Ascending aorta (tissue), 2 donors: ENCODE results near the gene C1QC. TPM values are rescaled to one million over a fixed set of nuclear protein-coding genes. Genes with fewer than 3 reads are reported as not detected.

ENCODE experiments used
- DNase-seq, 2 donors: peaks; one replicate each; pipeline ENCODE4 v3.0.0-alpha.2; 2019; ENCODE audit warnings: low spot score in 2 of 2
- H3K27ac ChIP-seq, 2 donors: fragments of 200-600 bp; sonication (generic); one replicate each; pipeline ENCODE4 v1.5.1; 2016 to 2017; ENCODE audit warnings: mild to moderate bottlenecking in 1 of 2
- H3K27me3 ChIP-seq: fragments of 200-600 bp; sonication (generic); one replicate; pipeline ENCODE4 v1.5.1; 2017
- H3K36me3 ChIP-seq, 2 donors: fragments of 200-600 bp; sonication (generic); one replicate each; pipeline ENCODE4 v1.5.1; 2016
- H3K4me1 ChIP-seq, 2 donors: fragments of 200-600 bp; sonication (generic); one replicate each; pipeline ENCODE4 v1.5.1; 2016 to 2017; ENCODE audit warnings: mild to moderate bottlenecking in 1 of 2
- H3K4me3 ChIP-seq, 2 donors: fragments of 200-600 bp; sonication (generic); one replicate each; pipeline ENCODE4 v1.5.1; 2016 to 2017; ENCODE audit warnings: mild to moderate bottlenecking in 1 of 2
- H3K9me3 ChIP-seq, 2 donors: fragments of 200-600 bp; sonication (generic); one replicate each; pipeline ENCODE4 v1.5.1; 2016
- intact Hi-C: fragments of 100-400 bp; cut with DNase I; formaldehyde crosslinking; loops from one replicate; pipeline ENCODE4 v1.15.1; 2023
- total RNA-seq: library from RNA; depleted of rRNA; stranded (reverse); fragments of >200 nt; gene quantifications from one replicate; pipeline ENCODE4 v1.1.0, GENCODE V29; 2016
- TF ChIP-seq, protein P1 (sequence below), 3 experiments: fragments of 200-600 bp in 2 of 3; fragments of 450-650 bp in 1 of 3; sonication (generic) in 2 of 3; IDR thresholded peaks; one replicate each; pipeline ENCODE4 v1.5.1; 2016 to 2019; ENCODE audit warnings: antibody characterized with exemption in 3 of 3, mild to moderate bottlenecking in 1 of 3, moderate library complexity in 1 of 3

The C1QC gene
- total RNA-seq, 1 donor from 2014 or later = 350 TPM

DNA sequence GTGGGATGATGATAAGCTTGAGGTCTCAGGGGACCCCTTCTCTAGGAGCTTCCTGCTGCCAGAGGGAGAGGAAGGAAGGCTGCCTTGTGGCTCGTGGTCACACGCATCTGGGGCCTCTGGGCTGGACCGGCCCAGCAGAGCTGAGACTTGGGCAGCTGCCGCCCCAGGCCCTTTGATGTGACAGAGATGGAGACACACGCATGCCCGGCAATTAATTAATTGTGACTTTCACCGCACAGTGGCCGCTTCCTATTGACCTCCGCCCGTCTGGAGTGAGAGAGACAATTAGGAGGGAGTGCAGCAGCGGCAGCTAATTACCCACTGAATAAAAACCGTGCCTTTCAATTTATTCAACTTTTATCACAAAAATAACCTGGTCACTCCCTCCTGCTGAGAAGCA lies 23.6 kb upstream of the C1QC start:
- peaks cover 3% of the 10 kb centered on the region for H3K27me3 ChIP-seq
- no peaks in the 10 kb centered on the region for H3K4me1 ChIP-seq
- DNase-seq = no peak
- TF ChIP-seq, protein P1, sequence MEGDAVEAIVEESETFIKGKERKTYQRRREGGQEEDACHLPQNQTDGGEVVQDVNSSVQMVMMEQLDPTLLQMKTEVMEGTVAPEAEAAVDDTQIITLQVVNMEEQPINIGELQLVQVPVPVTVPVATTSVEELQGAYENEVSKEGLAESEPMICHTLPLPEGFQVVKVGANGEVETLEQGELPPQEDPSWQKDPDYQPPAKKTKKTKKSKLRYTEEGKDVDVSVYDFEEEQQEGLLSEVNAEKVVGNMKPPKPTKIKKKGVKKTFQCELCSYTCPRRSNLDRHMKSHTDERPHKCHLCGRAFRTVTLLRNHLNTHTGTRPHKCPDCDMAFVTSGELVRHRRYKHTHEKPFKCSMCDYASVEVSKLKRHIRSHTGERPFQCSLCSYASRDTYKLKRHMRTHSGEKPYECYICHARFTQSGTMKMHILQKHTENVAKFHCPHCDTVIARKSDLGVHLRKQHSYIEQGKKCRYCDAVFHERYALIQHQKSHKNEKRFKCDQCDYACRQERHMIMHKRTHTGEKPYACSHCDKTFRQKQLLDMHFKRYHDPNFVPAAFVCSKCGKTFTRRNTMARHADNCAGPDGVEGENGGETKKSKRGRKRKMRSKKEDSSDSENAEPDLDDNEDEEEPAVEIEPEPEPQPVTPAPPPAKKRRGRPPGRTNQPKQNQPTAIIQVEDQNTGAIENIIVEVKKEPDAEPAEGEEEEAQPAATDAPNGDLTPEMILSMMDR (IDR thresholded peaks at IDR 0.05) = no peak
- no peak overlapping the region for H3K27ac ChIP-seq
- H3K9me3 ChIP-seq = no peaks in the 10 kb centered on the region
- intact Hi-C loops = no loop called here
- H3K36me3 ChIP-seq = no peaks in the 10 kb centered on the region
- H3K4me3 ChIP-seq = no peak overlapping the region

DNA sequence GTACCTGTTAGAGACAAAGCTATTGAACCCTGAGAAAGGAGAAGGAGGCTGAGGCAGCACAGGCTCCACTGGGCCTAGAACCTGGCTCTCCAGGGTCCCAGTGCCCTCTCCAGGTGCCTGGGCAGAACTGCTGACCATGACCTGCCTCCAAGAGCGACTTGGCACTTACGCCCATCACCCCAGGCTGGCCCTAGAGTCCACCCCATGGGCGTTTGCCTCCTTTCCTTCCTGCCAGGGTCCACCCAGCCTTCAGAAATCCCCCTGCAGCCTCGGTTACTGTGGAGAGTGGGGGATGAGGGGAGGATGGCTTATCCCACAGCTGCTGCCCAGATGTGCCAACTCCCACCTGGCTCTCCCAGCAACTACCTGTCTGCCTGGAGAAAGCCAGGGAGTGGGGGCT lies 21.7 kb upstream of the C1QC start:
- no peaks in the 10 kb centered on the region for H3K36me3 ChIP-seq
- no peaks in the 10 kb centered on the region for H3K4me1 ChIP-seq
- H3K27me3 ChIP-seq = peaks cover 3% of the 10 kb centered on the region
- no peak for DNase-seq
- no peaks in the 10 kb centered on the region for H3K9me3 ChIP-seq
- intact Hi-C loops = no loop called here
- H3K4me3 ChIP-seq = no peak overlapping the region
- no peak overlapping the region for H3K27ac ChIP-seq
- TF ChIP-seq, protein P1 (IDR thresholded peaks at IDR 0.05) = no peak

DNA sequence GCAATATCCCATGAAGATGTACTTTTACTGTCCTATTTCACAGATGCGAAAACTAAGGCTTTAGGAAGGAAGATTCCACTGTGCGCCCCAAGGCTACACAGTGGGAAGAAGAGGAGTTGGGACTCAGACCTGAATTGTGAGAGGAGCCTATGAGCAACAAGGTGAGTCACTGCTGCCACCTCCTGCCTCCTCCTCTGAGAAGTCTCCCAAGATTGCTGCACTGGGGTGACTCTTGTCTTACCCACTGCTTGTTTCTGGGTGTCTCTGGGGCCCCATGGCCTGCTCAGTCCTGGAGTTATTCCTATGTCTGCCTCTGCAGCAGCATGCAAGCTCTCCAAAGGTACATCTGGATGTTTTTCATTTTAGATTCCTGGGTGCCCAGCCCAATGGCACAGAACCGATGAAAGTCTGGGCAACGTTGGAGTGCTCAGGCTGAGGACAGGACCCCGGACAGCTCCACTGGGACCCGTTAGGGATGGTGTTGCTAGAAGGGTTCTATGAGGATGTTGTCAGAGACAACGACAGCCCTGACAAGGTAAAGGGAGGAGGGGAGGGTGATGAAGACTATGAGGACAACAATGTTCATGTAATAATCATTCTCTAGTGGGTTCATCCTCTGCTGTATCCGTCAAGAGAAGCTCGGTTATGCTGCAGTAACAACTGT lies 18.0 kb upstream of the C1QC start:
- no peak for DNase-seq
- TF ChIP-seq, protein P1 (IDR thresholded peaks at IDR 0.05) = no peak
- H3K27me3 ChIP-seq = peaks cover 3% of the 10 kb centered on the region

DNA sequence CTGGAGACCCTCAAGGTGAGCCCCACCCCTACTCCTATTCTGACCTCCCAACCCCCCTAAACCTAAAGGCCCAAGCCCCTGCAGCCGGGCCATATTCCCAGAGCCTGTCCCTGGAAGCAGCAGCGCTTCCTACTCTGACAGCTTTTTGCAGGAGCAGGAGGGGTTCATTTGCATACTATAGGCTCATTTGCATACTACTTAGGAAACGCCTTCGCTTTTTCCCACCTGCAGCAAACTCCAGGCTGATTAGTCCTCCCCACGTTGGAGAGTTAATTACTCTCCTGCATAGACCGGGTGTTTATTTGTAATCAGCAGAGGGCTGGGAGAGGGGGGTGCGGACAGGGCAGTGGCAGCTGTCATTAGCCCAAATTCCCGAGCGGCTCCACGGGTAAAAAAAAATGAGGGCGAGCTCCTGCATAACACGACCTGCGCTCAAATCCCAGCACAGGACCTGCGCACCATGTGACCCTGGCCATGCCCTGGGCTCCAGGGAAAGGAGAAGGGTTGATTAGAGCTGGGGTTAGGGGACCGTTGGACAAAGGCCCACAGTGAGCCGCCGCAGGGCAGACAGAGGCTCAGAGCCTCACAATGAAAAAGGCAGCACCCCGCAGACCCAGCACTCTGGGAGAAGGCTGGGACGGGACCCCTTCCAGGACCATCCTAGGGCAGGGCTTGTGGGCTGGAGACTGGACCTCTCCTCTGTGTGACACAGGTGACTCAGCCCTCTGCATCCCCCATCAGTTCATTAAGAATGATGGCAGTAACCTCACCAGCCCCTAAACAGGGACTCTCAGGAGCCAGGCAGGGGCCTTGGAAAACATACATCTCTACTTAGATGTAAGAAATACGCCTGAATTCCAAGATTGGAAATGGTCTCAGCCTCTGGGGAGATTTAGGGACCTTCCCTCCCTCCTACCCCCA lies 16.9 kb upstream of the C1QC start:
- H3K36me3 ChIP-seq = no peaks in the 10 kb centered on the region
- H3K4me1 ChIP-seq = no peaks in the 10 kb centered on the region
- DNase-seq = no peak
- H3K27me3 ChIP-seq = peaks cover 3% of the 10 kb centered on the region
- H3K27ac ChIP-seq = no peak overlapping the region
- no peak overlapping the region for H3K4me3 ChIP-seq
- TF ChIP-seq, protein P1 (IDR thresholded peaks at IDR 0.05) = no peak
- intact Hi-C loops = no loop called here
- no peaks in the 10 kb centered on the region for H3K9me3 ChIP-seq

More for the DNA sequence above, 18.0 kb upstream of the C1QC start:
- intact Hi-C loops = no loop called here
- H3K4me1 ChIP-seq = no peaks in the 10 kb centered on the region
- no peaks in the 10 kb centered on the region for H3K9me3 ChIP-seq
- no peaks in the 10 kb centered on the region for H3K36me3 ChIP-seq
- H3K4me3 ChIP-seq = no peak overlapping the region
- H3K27ac ChIP-seq = no peak overlapping the region

DNA sequence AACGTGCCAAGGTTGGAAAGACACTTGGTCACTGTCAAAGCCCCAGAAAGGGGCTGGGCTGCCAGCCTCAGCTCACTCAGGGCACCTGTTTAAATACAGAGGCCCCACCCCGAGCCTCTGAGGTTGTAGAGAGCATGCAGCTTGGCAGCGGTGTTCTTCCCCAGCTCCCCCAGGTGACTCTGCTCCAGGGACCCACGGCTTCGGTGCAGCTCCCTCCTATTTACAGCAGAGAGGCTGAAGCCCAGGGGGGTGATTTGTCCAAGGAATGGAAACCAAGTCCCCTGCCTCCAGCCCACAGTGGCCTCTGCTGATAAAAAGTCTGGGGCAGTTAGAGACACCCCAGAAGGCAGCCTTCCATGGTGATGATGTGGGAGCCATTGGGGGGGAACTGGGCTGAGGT lies 16.1 kb upstream of the C1QC start:
- Histone ChIP-seq H3K9me3 (no peaks in the 10 kb centered on the region), H3K27me3 (peaks cover 3% of the 10 kb centered on the region), H3K27ac (no peak overlapping the region), H3K4me3 (no peak overlapping the region), H3K4me1 (no peaks in the 10 kb centered on the region), H3K36me3 (no peaks in the 10 kb centered on the region)
- intact Hi-C loops = no loop called here
- DNase-seq = no peak
- TF ChIP-seq, protein P1 (IDR thresholded peaks at IDR 0.05) = no peak
